ENCODE data around the gene PPP3CA.
"Not testable (repeated sequence)": the region's sequence is repeated elsewhere in the genome, so short reads cannot be mapped to it uniquely, and the experiment has no call there.

DNA sequence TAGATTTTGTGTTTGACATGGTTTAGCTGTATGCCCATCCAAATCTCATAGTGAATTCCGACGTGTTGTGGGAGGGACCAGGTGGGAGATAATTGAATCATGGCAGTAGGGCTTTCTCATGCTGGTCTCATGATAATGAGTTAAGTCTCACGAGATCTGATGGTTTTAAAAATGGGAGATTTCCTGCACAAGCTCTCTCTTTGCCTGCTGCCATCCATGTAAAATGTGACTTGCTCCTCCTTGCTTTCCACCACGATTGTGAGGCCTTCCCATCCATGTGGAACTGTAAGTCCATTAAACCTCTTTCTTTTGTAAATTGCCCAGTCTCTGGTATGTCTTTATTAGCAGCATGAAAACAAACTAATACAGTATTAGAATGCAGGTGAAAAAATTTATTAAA lies 164.6 kb downstream of the PPP3CA start:
- TF ChIP-seq, protein P1, sequence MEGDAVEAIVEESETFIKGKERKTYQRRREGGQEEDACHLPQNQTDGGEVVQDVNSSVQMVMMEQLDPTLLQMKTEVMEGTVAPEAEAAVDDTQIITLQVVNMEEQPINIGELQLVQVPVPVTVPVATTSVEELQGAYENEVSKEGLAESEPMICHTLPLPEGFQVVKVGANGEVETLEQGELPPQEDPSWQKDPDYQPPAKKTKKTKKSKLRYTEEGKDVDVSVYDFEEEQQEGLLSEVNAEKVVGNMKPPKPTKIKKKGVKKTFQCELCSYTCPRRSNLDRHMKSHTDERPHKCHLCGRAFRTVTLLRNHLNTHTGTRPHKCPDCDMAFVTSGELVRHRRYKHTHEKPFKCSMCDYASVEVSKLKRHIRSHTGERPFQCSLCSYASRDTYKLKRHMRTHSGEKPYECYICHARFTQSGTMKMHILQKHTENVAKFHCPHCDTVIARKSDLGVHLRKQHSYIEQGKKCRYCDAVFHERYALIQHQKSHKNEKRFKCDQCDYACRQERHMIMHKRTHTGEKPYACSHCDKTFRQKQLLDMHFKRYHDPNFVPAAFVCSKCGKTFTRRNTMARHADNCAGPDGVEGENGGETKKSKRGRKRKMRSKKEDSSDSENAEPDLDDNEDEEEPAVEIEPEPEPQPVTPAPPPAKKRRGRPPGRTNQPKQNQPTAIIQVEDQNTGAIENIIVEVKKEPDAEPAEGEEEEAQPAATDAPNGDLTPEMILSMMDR (IDR thresholded peaks at IDR 0.05; ENCODE audit: low read length) = not testable (repeated sequence)
- TF ChIP-seq EZH2 (optimal IDR thresholded peaks at IDR 0.05; ENCODE audit: low read depth, low read length) = not testable (repeated sequence)

All from MM.1S (cell line).